ENCODE results near the gene MBD3L2B.
A peak's percentile ranks its signal among the peaks of the same experiment; 100 is the strongest.

MBD3L2B gene

DNA sequence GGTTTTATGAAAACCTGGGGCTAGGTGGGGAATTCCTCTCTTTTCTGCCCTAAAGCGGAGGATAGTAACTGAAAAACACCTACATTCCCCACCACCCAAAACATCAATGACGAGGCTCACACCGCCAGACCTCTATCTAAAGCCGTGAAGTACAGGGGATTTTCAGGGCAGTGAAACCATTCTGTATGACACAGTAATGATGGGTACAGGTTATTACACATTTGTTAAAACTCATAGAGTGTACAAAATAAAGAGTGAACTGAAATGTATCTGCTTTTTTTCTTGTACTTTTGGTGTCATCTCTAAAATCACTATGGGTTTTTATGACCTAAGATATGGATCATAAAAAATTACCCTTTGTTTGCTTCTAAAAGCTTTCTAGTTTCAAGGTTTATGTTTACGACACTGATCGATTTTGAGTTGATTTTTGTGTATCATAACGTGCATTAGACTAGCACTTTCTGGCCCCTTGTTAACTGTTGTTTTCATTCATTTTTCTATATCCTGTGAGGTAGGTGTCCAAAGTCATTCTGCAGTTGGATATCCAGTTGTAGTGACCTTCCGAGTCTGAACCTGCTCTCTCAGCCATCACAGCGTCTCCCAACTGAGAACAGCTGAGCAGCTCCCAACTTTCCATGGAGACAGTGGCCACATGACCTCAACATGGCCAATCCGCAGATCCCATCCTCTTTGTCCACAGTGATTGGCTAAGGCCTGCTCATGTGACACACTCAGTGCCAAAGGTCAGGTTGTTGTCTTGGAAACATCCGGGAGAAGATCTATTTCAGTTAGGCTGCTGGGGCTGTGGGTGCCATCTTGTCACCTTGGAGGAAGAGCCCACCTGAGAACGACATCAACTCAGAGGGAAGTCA lies 10.3 kb downstream of the MBD3L2B start:
- DNase-seq (ENCODE audit: low spot score), result no peak

DNA sequence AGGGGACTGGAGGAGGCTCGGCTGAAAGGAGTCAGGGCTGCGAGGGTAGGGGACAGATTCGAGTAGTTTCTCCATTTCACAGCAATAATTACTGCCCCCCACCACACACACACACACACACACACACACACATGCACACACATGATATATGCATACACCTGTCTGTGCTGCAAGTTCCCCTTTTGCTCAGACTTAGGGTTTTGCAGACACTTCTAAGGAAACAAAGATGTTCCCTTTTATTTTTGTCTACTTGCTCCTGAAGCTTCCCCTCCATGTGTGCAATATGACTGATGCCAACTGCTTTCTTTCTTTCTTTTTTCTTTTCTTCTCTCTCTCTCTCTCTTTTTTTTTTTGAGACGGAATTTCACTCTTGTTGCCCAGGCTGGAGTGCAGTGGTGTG lies 13.4 kb downstream of the MBD3L2B start:
- DNase-seq (ENCODE audit: low spot score), result no peak

DNA sequence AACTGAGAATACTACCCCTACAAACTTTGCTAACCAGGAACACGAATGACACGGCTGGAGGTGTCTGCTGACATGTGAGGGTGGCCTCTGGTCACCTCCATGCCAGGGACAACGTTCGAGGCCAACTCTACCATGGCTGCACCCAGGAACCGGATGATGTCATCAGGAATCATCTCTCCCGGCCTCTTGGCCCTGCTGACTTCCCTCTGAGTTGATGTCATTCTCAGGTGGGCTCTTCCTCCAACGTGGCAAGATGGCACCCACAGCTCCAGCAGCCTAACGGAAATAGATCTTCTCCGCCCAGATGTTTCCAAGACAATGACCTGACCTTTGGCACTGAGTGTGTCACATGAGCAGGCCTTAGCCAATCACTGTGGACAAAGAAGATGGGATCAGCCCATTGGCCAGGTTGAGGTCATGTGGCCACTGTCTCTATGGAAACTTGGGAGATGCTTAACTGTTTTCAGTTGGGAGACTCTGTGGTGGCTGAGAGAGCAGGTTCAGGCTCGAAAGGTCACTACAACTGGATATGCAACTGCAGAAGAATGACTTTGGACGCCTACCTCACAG lies 15.0 kb downstream of the MBD3L2B start:
- DNase-seq (ENCODE audit: low spot score), result no peak

DNA sequence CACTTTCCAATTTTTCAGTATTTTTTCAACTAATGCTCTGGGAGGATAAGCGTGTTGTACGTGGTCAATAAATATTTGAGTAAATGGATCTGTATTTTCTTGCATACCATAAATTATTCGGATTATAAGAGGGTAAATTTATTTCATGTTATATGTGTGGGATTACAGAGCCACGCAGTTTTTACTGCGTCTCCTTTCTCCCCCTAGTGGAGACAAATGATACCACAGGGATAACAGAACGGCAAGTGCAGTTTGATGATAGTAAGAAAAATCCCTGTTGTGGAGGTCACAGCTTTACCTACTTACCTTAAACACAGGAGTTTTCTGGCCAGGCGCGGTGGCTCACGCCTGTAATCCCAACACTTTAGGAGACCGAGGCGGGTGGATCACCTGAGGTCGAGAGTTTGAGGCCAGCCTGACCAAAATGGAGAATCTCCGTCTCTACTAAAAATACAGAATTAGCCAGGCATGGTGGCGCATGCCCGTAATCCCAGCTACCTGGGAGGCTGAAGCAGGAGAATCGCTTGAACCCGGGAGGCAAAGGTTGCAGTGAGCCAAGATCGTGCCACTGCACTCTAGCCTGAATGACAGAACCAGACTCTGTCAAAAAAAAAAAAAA lies 16.8 kb downstream of the MBD3L2B start:
- DNase-seq (ENCODE audit: low spot score), result peak; percentile 41

DNA sequence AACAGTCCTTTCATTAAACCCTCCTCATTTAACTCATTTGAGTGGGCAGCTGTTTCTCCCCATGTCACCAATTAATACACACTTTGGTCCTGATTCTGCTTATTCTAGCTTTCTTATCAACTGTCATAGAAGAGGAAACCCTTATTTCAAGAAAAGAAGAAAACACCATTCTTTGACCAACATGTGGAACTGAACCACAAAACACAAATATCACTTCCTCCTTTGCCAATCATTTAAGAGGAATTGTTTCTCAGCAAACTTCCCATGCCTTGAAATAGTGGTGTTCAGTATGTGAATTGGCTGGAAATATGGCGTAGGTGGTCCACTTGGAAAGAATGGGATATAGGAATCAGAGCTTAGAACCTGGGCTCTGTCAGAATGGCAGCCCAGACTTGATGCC lies 20.4 kb downstream of the MBD3L2B start:
- no peak for DNase-seq (ENCODE audit: low spot score)

DNA sequence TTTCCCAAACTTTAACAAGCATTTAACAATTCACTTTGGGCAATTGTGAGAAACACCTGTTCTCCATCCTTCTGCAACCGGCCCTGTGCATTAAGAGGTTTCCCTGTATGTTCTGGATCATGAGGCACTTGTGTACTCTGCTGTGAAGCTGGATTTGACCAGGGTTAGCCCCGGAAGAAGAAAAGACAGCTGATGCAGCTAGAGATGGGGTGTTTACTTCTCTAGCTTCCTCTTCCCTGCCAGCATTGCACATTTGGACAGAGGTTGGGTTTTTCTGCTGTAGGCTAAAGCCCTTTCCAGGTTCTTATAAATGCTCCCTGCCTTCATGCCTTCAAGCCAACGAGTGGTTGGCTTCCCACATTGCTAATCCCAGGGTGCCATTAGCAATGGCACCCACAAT lies 20.9 kb downstream of the MBD3L2B start:
- DNase-seq (ENCODE audit: low spot score), result no peak

DNA sequence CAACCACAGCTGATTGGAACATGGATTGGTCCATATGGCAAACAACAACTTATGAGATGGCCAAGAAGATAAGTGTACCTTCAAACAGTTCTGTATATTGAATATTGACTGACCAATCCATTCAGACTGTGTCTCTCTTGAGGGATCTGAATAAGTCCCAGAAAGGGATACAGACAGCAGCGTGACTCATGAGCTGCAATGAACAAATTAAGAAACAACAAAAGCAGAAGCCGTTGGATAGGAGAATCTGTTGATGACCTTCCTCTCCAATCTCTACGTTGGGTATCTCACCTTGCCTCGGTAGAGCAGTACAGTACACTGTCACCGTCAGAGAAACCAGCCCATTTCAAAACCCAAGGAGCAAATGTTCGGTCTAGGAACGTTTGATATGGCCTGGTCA lies 21.3 kb downstream of the MBD3L2B start:
- no peak for DNase-seq (ENCODE audit: low spot score)

DNA sequence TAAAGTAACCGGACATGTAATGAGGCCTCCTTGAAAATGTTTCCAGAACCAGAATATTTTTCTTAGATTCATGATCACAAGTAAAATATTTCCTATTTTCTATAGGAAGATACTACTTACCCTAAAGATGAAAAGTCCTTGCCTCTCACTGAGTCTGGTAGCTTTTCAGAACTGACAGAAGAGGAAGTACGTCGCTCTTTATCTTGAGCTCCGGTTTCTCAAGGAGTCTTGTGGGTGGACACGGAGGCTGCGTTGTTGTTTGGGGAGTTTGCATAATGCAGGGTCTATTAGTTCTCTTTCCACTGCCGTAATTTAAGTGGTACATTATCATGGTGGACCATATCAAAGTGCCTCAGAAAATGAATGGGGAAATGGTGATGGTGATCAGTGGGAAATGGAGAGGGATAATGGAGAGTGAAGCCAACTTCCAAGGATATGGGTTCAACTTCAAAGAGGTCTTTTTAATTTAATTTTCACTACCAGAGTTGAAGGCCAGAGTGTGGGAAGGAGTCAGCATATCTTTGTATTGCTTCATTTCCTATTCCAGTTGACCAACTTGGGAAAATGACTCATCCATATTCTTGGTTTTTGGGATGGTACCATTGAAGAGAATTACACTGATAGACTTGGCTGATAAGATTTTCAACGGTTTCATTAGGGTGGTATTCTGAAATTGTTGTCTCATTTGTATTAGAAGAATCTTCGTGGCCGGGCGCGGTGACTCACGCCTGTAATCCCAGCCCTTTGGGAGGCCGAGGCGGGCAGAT lies 23.4 kb downstream of the MBD3L2B start:
- peak; percentile 23 for DNase-seq (ENCODE audit: low spot score)

DNA sequence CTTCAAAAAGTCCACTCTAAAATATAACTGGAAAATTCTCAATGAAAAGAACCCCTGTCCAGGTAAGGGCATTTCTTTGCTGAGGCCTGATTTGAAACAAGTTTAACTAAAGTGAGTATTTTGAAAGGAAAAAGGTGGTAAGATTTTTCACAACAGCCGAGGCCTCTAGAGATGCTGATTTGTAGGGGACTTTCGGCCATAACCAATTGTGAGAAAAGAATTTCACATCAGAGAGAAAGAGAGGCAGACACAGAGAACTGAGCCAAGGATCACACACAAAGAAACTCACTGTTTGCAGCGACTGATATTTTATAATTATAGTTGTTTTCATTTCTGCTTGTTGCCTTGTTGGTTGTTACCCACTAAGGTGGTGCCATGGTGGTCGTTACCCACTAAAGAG lies 24.4 kb downstream of the MBD3L2B start:
- no peak for DNase-seq (ENCODE audit: low spot score)

DNA sequence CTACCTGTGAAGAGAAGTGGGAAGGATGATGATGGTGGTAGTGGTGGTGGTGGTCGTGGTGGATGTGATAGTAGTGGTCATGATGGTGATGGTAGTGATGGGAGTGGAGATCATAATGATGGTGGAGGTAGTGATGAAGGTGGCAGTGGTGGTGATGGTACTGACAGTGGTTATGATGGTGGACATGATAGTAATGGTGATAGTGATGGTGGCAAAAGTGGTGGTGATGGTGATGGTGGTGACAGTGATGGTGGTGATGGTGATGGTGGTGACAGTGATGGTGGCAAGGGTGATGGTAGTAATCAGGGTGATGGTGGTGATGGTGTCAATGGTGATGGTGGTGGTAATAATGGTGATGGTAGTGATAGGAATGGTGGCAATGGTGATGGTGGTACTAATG lies 26.2 kb downstream of the MBD3L2B start:
- no peak for DNase-seq (ENCODE audit: low spot score)

DNA sequence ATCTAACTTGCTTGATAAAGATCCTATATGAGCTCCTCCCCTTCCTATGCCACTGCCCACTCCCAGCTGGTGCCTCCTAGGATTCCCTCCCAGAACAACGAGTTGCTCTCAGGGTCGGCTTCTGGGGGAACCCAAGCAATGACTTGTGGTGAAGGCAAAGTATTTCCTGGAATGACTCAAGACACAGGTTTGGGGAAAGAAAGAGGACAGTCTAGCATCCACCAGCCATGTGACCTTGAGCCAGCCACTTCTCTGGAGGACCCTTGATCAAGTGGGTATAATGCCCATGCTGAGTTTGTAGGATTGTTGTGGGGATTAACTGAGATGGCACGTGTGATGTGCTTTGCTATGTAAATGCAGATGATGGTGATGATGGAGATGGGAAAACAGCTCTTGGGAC lies 33.0 kb downstream of the MBD3L2B start:
- DNase-seq (ENCODE audit: low spot score), result no peak

DNA sequence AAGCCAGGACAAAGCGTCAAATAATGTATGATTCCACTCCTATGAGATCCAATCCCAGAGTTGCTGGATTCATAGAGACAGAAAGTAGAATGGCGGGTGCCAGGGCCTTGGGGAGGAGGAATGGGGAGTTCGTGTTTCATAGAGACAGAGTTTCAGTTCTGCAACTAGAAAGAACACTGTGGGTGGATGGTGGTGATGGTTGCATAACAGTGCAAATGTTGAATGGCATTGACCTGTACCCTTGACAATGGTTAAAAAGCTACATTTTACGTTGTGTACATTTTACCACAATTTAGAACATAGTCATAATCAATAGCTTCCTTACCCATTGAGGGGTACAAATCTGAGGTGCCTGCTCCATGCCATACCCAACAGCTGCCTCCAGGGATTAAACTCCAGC lies 33.4 kb downstream of the MBD3L2B start:
- DNase-seq (ENCODE audit: low spot score), result no peak

DNA sequence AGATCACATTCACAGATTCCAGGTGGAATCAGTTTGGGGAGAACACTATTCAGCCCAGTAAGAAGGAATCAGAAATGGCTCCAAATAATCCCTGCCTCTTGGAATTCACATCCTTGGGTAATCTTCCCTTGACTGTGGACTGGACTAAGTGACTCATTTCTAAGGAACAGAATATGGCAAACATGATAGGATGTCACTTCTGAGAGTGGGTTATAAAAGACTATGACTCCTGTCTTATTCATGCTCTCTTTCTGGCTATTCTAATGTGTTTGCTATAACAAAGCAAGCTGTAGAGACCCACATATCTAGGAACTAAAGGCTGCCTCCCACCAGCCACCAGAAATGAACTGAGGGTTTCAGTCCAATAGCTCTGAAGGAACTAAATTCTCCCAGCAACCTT lies 37.8 kb downstream of the MBD3L2B start:
- DNase-seq (ENCODE audit: low spot score), result peak; percentile 71

DNA sequence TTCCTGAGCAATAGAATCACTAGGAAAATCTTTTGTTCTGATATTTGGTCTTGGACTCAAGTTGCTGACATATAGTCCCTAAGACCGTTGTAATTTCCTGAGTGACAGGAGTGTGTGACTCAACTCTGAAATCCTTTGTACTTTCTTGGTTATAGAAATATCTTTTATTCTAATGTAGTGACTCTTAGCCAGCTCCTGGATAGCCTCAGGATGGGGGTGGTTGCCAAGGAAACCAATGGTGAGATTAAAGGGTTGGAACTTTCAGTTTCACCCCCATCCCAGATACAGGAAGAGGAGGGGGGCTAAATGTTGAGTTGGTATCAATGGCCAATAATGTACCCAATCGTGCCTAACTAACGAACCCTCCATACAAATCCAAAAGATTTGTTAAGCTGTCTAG lies 41.8 kb downstream of the MBD3L2B start:
- no peak for DNase-seq (ENCODE audit: low spot score)

DNA sequence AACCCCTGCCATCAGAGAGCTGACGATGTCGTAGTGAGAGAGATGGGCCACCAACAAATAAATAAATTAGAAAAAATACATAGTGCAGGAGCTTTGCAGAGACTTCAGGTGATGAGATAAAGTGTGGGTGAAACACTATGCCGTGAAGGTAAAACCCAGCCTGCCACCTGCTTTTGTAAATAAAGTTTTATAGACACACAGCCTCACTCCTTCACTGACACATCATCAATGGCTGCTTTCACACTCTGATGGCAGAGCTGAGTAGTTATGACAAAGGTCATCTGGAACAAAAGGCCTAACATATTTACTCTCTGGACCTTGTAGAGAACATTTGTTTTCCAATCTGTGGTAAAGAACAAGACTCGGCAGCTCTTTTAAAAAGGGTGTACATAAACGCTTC lies 45.0 kb downstream of the MBD3L2B start:
- DNase-seq (ENCODE audit: low spot score), result no peak

DNA sequence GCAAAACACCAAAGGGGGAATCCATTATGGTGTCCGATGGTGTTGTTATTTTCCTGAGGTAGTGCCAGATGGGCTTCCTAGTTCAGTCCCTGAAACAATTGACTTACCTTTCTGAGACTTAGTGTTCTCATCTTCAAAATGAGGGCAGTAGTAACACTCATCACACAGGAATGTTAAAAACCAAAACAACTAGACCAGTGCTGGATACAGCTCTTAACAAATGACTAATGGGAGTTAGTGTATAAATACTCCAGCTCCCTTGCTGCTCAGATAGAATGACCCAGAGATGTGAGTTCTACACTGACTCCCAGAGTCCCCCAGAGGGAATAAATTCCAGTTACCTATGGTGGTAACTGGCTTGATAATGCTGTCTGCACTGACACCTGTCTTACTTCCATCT lies 49.9 kb downstream of the MBD3L2B start:
- DNase-seq (ENCODE audit: low spot score), result peak; percentile 45

DNA sequence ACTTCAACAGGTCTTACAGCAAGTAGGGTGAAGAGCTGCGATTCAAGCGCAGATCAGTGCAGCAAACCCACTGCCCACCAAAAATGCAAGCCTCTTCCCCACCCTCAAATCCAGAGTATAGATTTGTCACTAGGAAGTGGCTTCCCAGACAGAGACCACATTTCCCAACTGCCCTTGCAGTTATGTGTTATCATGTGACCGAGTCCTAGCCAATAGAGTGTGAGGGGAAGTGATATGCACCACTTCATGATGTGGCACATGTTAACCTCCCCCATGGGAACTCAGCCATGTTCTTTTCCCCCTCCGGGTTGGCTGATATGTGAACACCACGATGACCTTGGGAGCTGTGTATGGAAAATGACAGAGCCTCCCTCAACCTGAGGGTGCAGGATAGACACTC lies 50.8 kb downstream of the MBD3L2B start:
- DNase-seq (ENCODE audit: low spot score), result peak; percentile 52

DNA sequence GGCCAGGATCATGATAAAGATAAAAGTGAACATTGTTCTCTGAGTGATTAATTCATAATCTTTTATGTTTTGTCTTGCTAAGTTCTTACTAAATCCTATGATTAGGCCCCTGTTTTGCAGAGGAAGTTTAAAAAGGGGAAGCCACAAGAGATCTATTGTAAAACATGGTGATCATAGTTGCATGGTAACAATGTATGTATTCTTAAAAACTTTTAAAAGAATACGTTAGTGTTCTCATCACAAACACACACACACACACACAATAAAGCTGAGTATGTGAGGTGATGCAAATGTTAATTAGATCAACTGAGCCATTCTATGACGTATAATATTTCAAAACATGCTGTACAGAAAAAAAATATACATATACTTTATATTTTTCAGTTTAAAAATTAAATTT lies 51.2 kb downstream of the MBD3L2B start:
- DNase-seq (ENCODE audit: low spot score), result no peak

DNA sequence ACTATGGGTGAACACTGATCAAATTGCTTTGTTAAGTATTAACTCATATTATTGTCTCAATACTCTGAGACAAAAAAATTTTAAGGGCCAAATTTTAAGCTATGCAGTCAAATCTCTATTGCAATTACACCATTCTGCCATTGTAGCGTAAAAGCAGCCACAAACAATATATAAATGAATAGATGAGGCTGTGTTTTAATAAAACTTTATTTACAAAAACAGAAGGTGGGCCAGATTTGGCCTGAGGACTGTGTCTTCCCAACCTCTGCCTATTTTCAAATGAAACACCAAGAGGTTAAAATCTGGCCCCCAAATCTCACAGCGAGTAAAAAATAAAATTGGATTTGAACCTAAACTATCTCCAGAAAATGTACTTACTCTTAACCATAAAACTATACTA lies 51.7 kb downstream of the MBD3L2B start:
- DNase-seq (ENCODE audit: low spot score), result no peak
